ENCODE measurements around the gene C1orf50. TPM values are rescaled to one million over a fixed set of nuclear protein-coding genes. Genes with fewer than 3 reads are reported as not detected.

Gene C1orf50
- total RNA-seq, 1 experiment from 2014 or later, result 5.1 TPM

- TF ChIP-seq AR (CRISPR knock-in tag; IDR thresholded peaks at IDR 0.05) (no peak), ZMAT4 (CRISPR knock-in tag; IDR thresholded peaks at IDR 0.05) (no peak), GTF2I (CRISPR knock-in tag; conservative IDR thresholded peaks at IDR 0.05) (no peak), NFE2L1 (CRISPR knock-in tag; IDR thresholded peaks at IDR 0.05) (no peak), GRHL2 (CRISPR knock-in tag; IDR thresholded peaks at IDR 0.05; ENCODE audit: insufficient replicate concordance, severe bottlenecking) (no peak), E2F5 (CRISPR knock-in tag; IDR thresholded peaks at IDR 0.05) (no peak), SMAD3 (CRISPR knock-in tag; IDR thresholded peaks at IDR 0.05; ENCODE audit: borderline replicate concordance) (no peak), IRF1 (CRISPR knock-in tag; IDR thresholded peaks at IDR 0.05) (no peak), FOXK1 (CRISPR knock-in tag; IDR thresholded peaks at IDR 0.05) (no peak), ZBTB21 (CRISPR knock-in tag; IDR thresholded peaks at IDR 0.05; ENCODE audit: borderline replicate concordance) (no peak), HMGA2 (CRISPR knock-in tag; IDR thresholded peaks at IDR 0.05) (no peak), ZNF232 (CRISPR knock-in tag; IDR thresholded peaks at IDR 0.05) (no peak), PRRX2 (CRISPR knock-in tag; IDR thresholded peaks at IDR 0.05) (no peak), NR2C2 (CRISPR knock-in tag; IDR thresholded peaks at IDR 0.05) (no peak), MAX (CRISPR knock-in tag; IDR thresholded peaks at IDR 0.05) (no peak), HMGXB4 (CRISPR knock-in tag; IDR thresholded peaks at IDR 0.05) (no peak)
- Mint-ChIP-seq H3K4me3 (no peak overlapping the region), H3K36me3 (peaks cover 39% of the 10 kb centered on the region), H3K27ac (peak overlapping the region; percentile 60), H3K27me3 (ENCODE audit: low read depth) (no peaks in the 10 kb centered on the region), H3K9me3 (no peaks in the 10 kb centered on the region), H3K4me1 (peaks cover 15% of the 10 kb centered on the region)
- no peak for DNase-seq (ENCODE audit: low spot score)
- ChIA-PET CTCF (interaction anchor here (0.8 kb wide), 1 partner anchor 300 kb away, joined by 3 read pairs; no protein-coding TSS in a partner anchor), POLR2A (no interaction called here)
- no peak for ATAC-seq
Observed at GRCh38 chr1:42773420-42773819, 6.4 kb downstream of the C1orf50 start.

GRCh38 chr1:42774928-42775526 lies 8.0 kb downstream of the C1orf50 start:
- Mint-ChIP-seq H3K27me3 (ENCODE audit: low read depth) (no peaks in the 10 kb centered on the region), H3K36me3 (peaks cover 47% of the 10 kb centered on the region), H3K4me3 (no peak overlapping the region), H3K27ac (no peak overlapping the region), H3K4me1 (peaks cover 11% of the 10 kb centered on the region), H3K9me3 (no peaks in the 10 kb centered on the region)
- ATAC-seq, result no peak
- ChIA-PET CTCF (no interaction called here), POLR2A (no interaction called here)
- DNase-seq (ENCODE audit: low spot score), result no peak
- TF ChIP-seq ERG (CRISPR knock-in tag; IDR thresholded peaks at IDR 0.05) (no peak), ATF3 (CRISPR knock-in tag; conservative IDR thresholded peaks at IDR 0.05) (no peak), JAZF1 (CRISPR knock-in tag; IDR thresholded peaks at IDR 0.05) (no peak), ZNF423 (CRISPR knock-in tag; IDR thresholded peaks at IDR 0.05) (no peak), ZNF232 (CRISPR knock-in tag; IDR thresholded peaks at IDR 0.05) (no peak), SMAD4 (CRISPR knock-in tag; IDR thresholded peaks at IDR 0.05) (no peak), TP53 (CRISPR knock-in tag; IDR thresholded peaks at IDR 0.05) (no peak), E2F4 (CRISPR knock-in tag; IDR thresholded peaks at IDR 0.05; ENCODE audit: borderline replicate concordance, low read depth) (no peak), ZNF317 (CRISPR knock-in tag; IDR thresholded peaks at IDR 0.05; ENCODE audit: borderline replicate concordance, low read depth) (no peak), NFATC4 (CRISPR knock-in tag; IDR thresholded peaks at IDR 0.05) (no peak), GABPB1 (CRISPR knock-in tag; IDR thresholded peaks at IDR 0.05) (no peak), ZNF263 (CRISPR knock-in tag; IDR thresholded peaks at IDR 0.05; ENCODE audit: low read depth) (no peak)
